Measurements from ENCODE around the gene GARIN3. TPM values are rescaled to one million over a fixed set of nuclear protein-coding genes. Genes with fewer than 3 reads are reported as not detected.

GARIN3 gene
- total RNA-seq, 1 experiment from 2014 or later, result not detected

GRCh38 chr5:157113002-157113401 lies 53.1 kb downstream of the GARIN3 start:
- Histone ChIP-seq H3K4me1 (ENCODE audit: insufficient read depth, low read length, poor library complexity, severe bottlenecking) (no peaks in the 10 kb centered on the region), H3K4me3 (ENCODE audit: low read depth, low read length, poor library complexity, severe bottlenecking) (no peak overlapping the region), H3K9me3 (ENCODE audit: low read depth, low read length, poor library complexity, severe bottlenecking) (no peaks in the 10 kb centered on the region), H3K36me3 (ENCODE audit: insufficient read depth, low read length, poor library complexity, severe bottlenecking) (no peaks in the 10 kb centered on the region), H3K27ac (ENCODE audit: low read depth, low read length, poor library complexity, severe bottlenecking) (no peak overlapping the region), H3K27me3 (replicated peaks; ENCODE audit: insufficient read depth, low read depth, low read length, poor library complexity) (peaks cover 4% of the 10 kb centered on the region)
- CTCF ChIA-PET, result no interaction called here
- intact Hi-C loops (cut with micrococcal nuclease; ENCODE audit: unreplicated experiment), result no loop called here
- BruUV-seq (replicated peaks), result no TSS peak
- POLR2A ChIA-PET (ENCODE audit: low non-redundant PET), result no interaction called here
- DNase-seq (ENCODE audit: low spot score), result no peak
- TF ChIP-seq CTCF (conservative IDR thresholded peaks at IDR 0.05; ENCODE audit: low read depth, low read length) (no peak), EZH2 (IDR thresholded peaks at IDR 0.05; ENCODE audit: borderline replicate concordance, low read depth, low read length, poor library complexity, severe bottlenecking) (no peak)

Other genes with a start within 250 kb of the GARIN3 start
- gene TIMD4, start 203.0 kb downstream of the GARIN3 start, total RNA-seq (2021), result not detected in 2 replicates
- gene HAVCR1, start 107.1 kb downstream of the GARIN3 start, total RNA-seq (2021), result not detected in 2 replicates
- 0.13 and 0.19 TPM in 2 replicates for gene HAVCR2, start 57.2 kb downstream of the GARIN3 start, total RNA-seq (2021)
- gene MED7, start 23.4 kb downstream of the GARIN3 start, total RNA-seq (2021), result 8.7 and 9.4 TPM in 2 replicates
- not detected in 2 replicates for gene ITK, start 14.6 kb upstream of the GARIN3 start, total RNA-seq (2021)
- 17.2 and 20.1 TPM in 2 replicates for gene CYFIP2, start 99.9 kb upstream of the GARIN3 start, total RNA-seq (2021)

All from A673 (cell line).